Chondrocyte (in vitro differentiated cells): ENCODE measurements around the gene DNAL4. TPM values are rescaled to one million over a fixed set of nuclear protein-coding genes. Genes with fewer than 3 reads are reported as not detected.

Source experiments
- DNase-seq: peaks from one replicate; pipeline ENCODE4 v3.0.0; 2021; ENCODE audit warnings: mixed read lengths, low spot score
- H3K27ac Mint-ChIP-seq: one replicate; pipeline ENCODE4 v1.8.0; 2021; ENCODE audit warnings: mild to moderate bottlenecking, moderate library complexity, mixed read lengths; ENCODE audit not compliant: unreplicated experiment
- H3K27me3 Mint-ChIP-seq: 2 replicates; pipeline ENCODE4 v1.8.0; 2021; ENCODE audit warnings: low read depth, mixed read lengths
- H3K36me3 Mint-ChIP-seq: 2 replicates; pipeline ENCODE4 v1.8.0; 2021; ENCODE audit warnings: low read depth, mixed read lengths
- H3K4me1 Mint-ChIP-seq: 2 replicates; pipeline ENCODE4 v1.8.0; 2021; ENCODE audit warnings: low read depth, mild to moderate bottlenecking, mixed read lengths
- H3K4me3 Mint-ChIP-seq: one replicate; pipeline ENCODE4 v1.8.0; 2021; ENCODE audit warnings: mild to moderate bottlenecking, moderate library complexity, mixed read lengths; ENCODE audit not compliant: unreplicated experiment
- H3K9me3 Mint-ChIP-seq: 2 replicates; pipeline ENCODE4 v1.8.0; 2021; ENCODE audit warnings: low read depth, mixed read lengths
- CTCF ChIP-seq: fragments of 200-600 bp; sonication (generic); IDR thresholded peaks from 2 replicates; pipeline ENCODE4 v1.5.0; 2021; ENCODE audit warnings: antibody characterized with exemption, mild to moderate bottlenecking, moderate library complexity
- total RNA-seq: library from RNA; stranded (reverse); gene quantifications from 3 replicates; pipeline ENCODE4 v1.2.1, GENCODE V29; 2021

Gene DNAL4
- total RNA-seq, 1 donor from 2014 or later, result 11.8 TPM

GRCh38 chr22:38781033-38781432 lies 12.9 kb downstream of the DNAL4 start:
- Mint-ChIP-seq H3K36me3 (peaks cover 6% of the 10 kb centered on the region), H3K27me3 (no peaks in the 10 kb centered on the region), H3K9me3 (no peaks in the 10 kb centered on the region), H3K4me1 (peaks cover 29% of the 10 kb centered on the region), H3K4me3 (no peak overlapping the region), H3K27ac (no peak overlapping the region)
- no peak for TF ChIP-seq CTCF
- DNase-seq, result no peak

- TF ChIP-seq CTCF, result no peak
- Mint-ChIP-seq H3K27ac (no peak overlapping the region), H3K4me3 (no peak overlapping the region), H3K4me1 (peaks cover 8% of the 10 kb centered on the region), H3K9me3 (no peaks in the 10 kb centered on the region), H3K36me3 (peaks cover 7% of the 10 kb centered on the region), H3K27me3 (no peaks in the 10 kb centered on the region)
- no peak for DNase-seq
Observed at GRCh38 chr22:38777087-38777671, 16.8 kb downstream of the DNAL4 start.

- peaks cover 5% of the 10 kb centered on the region for H3K36me3 Mint-ChIP-seq
- H3K4me3 Mint-ChIP-seq, result no peak overlapping the region
- TF ChIP-seq CTCF, result no peak
- no peak for DNase-seq
- H3K27ac Mint-ChIP-seq, result no peak overlapping the region
- H3K9me3 Mint-ChIP-seq, result no peaks in the 10 kb centered on the region
- no peaks in the 10 kb centered on the region for H3K27me3 Mint-ChIP-seq
- no peaks in the 10 kb centered on the region for H3K4me1 Mint-ChIP-seq
Observed at GRCh38 chr22:38776086-38776485, 17.9 kb downstream of the DNAL4 start.

GRCh38 chr22:38775656-38776055 lies 18.3 kb downstream of the DNAL4 start:
- no peaks in the 10 kb centered on the region for H3K9me3 Mint-ChIP-seq

GRCh38 chr22:38774496-38775166 lies 19.3 kb downstream of the DNAL4 start:
- Mint-ChIP-seq H3K4me1 (no peaks in the 10 kb centered on the region), H3K36me3 (peaks cover 3% of the 10 kb centered on the region), H3K27ac (no peak overlapping the region), H3K4me3 (no peak overlapping the region), H3K27me3 (no peaks in the 10 kb centered on the region), H3K9me3 (no peaks in the 10 kb centered on the region)
- no peak for DNase-seq
- TF ChIP-seq CTCF, result no peak

More at GRCh38 chr22:38775656-38776055, 18.3 kb downstream of the DNAL4 start:
- TF ChIP-seq CTCF, result no peak
- Mint-ChIP-seq H3K27me3 (no peaks in the 10 kb centered on the region), H3K4me3 (no peak overlapping the region), H3K4me1 (no peaks in the 10 kb centered on the region), H3K27ac (peak overlapping the region; percentile 12), H3K36me3 (peaks cover 5% of the 10 kb centered on the region)
- DNase-seq, result no peak
